Measurements from ENCODE around the gene HMCN1. TPM values are rescaled to one million over a fixed set of nuclear protein-coding genes. Genes with fewer than 3 reads are reported as not detected.

Gene HMCN1
- total RNA-seq, 1 experiment from 2014 or later: 0.23 TPM

DNA sequence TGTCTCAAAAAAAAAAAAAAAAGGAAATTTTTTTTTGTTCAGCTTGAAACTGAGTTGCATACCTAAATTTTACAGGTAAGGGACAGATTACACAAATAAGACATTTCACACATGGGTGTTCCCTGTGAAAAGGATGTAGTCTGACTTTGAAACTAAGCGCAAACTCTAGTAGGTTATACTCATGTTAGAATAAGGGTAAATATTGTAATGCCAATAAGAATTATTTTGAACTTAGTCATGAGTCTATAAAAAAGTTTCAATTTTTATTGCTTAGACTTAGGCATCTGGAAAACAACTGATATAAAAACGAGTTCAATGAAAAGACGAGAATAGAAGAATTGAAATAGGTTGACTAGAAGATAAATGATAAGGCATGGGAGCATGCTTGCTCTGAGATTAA is 122.3 kb downstream of the HMCN1 start:
- intact Hi-C loops (cut with micrococcal nuclease; ENCODE audit: unreplicated experiment): no loop called here
- BruUV-seq (replicated peaks): no TSS peak
- TF ChIP-seq SIN3A (IDR thresholded peaks at IDR 0.05; ENCODE audit: borderline replicate concordance, insufficient read depth, low read depth, low read length): no peak
- no peak for TF ChIP-seq POLR2AphosphoS5 (IDR thresholded peaks at IDR 0.05; ENCODE audit: low read depth, low read length)
- TF ChIP-seq CTCF (IDR thresholded peaks at IDR 0.05): no peak
- TF ChIP-seq, protein P1, sequence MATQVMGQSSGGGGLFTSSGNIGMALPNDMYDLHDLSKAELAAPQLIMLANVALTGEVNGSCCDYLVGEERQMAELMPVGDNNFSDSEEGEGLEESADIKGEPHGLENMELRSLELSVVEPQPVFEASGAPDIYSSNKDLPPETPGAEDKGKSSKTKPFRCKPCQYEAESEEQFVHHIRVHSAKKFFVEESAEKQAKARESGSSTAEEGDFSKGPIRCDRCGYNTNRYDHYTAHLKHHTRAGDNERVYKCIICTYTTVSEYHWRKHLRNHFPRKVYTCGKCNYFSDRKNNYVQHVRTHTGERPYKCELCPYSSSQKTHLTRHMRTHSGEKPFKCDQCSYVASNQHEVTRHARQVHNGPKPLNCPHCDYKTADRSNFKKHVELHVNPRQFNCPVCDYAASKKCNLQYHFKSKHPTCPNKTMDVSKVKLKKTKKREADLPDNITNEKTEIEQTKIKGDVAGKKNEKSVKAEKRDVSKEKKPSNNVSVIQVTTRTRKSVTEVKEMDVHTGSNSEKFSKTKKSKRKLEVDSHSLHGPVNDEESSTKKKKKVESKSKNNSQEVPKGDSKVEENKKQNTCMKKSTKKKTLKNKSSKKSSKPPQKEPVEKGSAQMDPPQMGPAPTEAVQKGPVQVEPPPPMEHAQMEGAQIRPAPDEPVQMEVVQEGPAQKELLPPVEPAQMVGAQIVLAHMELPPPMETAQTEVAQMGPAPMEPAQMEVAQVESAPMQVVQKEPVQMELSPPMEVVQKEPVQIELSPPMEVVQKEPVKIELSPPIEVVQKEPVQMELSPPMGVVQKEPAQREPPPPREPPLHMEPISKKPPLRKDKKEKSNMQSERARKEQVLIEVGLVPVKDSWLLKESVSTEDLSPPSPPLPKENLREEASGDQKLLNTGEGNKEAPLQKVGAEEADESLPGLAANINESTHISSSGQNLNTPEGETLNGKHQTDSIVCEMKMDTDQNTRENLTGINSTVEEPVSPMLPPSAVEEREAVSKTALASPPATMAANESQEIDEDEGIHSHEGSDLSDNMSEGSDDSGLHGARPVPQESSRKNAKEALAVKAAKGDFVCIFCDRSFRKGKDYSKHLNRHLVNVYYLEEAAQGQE (IDR thresholded peaks at IDR 0.05; ENCODE audit: insufficient read depth in 1 of 2, low read depth in 2 of 2, low read length in 1 of 2): no peak
- TF ChIP-seq TCF7L2 (IDR thresholded peaks at IDR 0.05; ENCODE audit: low read depth, low read length): no peak
- Histone ChIP-seq H3K9me3 (ENCODE audit: control insufficient read depth, insufficient read depth, low read depth, low read length) (no peaks in the 10 kb centered on the region), H3K27ac (ENCODE audit: low read length) (no peak overlapping the region), H3K4me3 (ENCODE audit: low read depth in 2 of 2, low read length in 2 of 2) (no peak overlapping the region), H3K4me1 (ENCODE audit: control insufficient read depth, insufficient read depth, low read length) (no peaks in the 10 kb centered on the region), H3K27me3 (ENCODE audit: control insufficient read depth, insufficient read depth, low read length) (no peaks in the 10 kb centered on the region), H3K36me3 (ENCODE audit: control insufficient read depth, insufficient read depth, low read length) (no peaks in the 10 kb centered on the region)
- ChIA-PET POLR2A (interaction anchor here (0.7 kb wide), 1 partner anchor 258 kb away, joined by 5 read pairs; no protein-coding TSS in a partner anchor), CTCF (no interaction called here)
- ATAC-seq (no peak), DNase-seq (ENCODE audit: low read depth, low spot score) (no peak)
- in situ Hi-C loops (cut with HindIII; ENCODE audit: low pct_unique_long_range_greater_than_20kb, low sequenced_read_pairs): no loop called here

DNA sequence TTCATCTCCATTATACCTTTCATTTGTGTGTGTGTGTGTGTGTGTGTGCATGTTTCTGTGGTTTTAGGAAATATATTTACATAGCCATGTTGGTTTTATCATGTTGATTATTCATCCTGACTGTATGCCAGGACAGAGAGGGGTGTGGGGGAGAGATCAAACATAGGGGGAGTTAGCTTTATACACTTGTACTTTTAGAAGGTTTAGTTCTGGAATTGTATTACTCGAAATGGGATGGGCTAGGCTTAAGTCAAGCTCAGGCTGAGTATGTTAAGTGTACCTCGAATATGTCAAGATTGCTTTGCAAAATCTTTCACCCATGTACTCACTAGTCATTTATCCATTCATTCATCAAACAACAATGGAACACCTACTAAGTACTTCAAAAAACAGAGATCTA is 123.3 kb downstream of the HMCN1 start:
- TF ChIP-seq TCF7L2 (IDR thresholded peaks at IDR 0.05; ENCODE audit: low read depth, low read length): no peak
- TF ChIP-seq POLR2AphosphoS5 (IDR thresholded peaks at IDR 0.05; ENCODE audit: low read depth, low read length): no peak
- no peak for TF ChIP-seq CTCF (IDR thresholded peaks at IDR 0.05)
- no peak for TF ChIP-seq SIN3A (IDR thresholded peaks at IDR 0.05; ENCODE audit: borderline replicate concordance, insufficient read depth, low read depth, low read length)
- Histone ChIP-seq H3K4me3 (ENCODE audit: low read depth in 2 of 2, low read length in 2 of 2) (no peak overlapping the region), H3K27ac (ENCODE audit: low read length) (no peak overlapping the region), H3K27me3 (ENCODE audit: control insufficient read depth, insufficient read depth, low read length) (no peaks in the 10 kb centered on the region), H3K4me1 (ENCODE audit: control insufficient read depth, insufficient read depth, low read length) (no peaks in the 10 kb centered on the region), H3K9me3 (ENCODE audit: control insufficient read depth, insufficient read depth, low read depth, low read length) (no peaks in the 10 kb centered on the region), H3K36me3 (ENCODE audit: control insufficient read depth, insufficient read depth, low read length) (no peaks in the 10 kb centered on the region)
- ChIA-PET POLR2A (no interaction called here), CTCF (no interaction called here)
- DNase-seq (ENCODE audit: low read depth, low spot score) (no peak), ATAC-seq (no peak)
- intact Hi-C loops (cut with micrococcal nuclease; ENCODE audit: unreplicated experiment) (no loop called here), in situ Hi-C loops (cut with HindIII; ENCODE audit: low pct_unique_long_range_greater_than_20kb, low sequenced_read_pairs) (no loop called here)
- BruUV-seq (replicated peaks): no TSS peak

Measured in Panc1 (cell line).